NCI-H1694 treated with DMSO at 0.1 percent for 48 hours (cell line): ENCODE measurements around the gene NOCT.
"Not testable (repeated sequence)": the region's sequence is repeated elsewhere in the genome, so short reads cannot be mapped to it uniquely, and the experiment has no call there.

Experiments
- DNase-seq: peaks from one replicate; lab custom pipeline; 2025; lab: John Stamatoyannopoulos, UW

NOCT gene

GRCh38 chr4:139048026-139048425 lies 32.4 kb downstream of the NOCT start:
- DNase-seq: no peak

GRCh38 chr4:139050446-139050845 lies 34.9 kb downstream of the NOCT start:
- DNase-seq: no peak

- DNase-seq: no peak
These were observed 38.3 kb downstream of the NOCT start for GRCh38 chr4:139053909-139054308.

GRCh38 chr4:139054791-139055505 lies 39.4 kb downstream of the NOCT start:
- DNase-seq: no peak

- not testable (repeated sequence) for DNase-seq
These were observed 43.4 kb downstream of the NOCT start for GRCh38 chr4:139059026-139059425.

GRCh38 chr4:139060591-139060990 lies 45.0 kb downstream of the NOCT start:
- no peak for DNase-seq

- no peak for DNase-seq
These were observed 60.6 kb downstream of the NOCT start for GRCh38 chr4:139076016-139076744.

GRCh38 chr4:139077567-139078355 lies 62.2 kb downstream of the NOCT start:
- DNase-seq: no peak

GRCh38 chr4:139078926-139079325 lies 63.3 kb downstream of the NOCT start:
- DNase-seq: no peak

GRCh38 chr4:139082750-139083606 lies 67.4 kb downstream of the NOCT start:
- peak; percentile 93 for DNase-seq

- peak; percentile 61 for DNase-seq
These were observed 68.0 kb downstream of the NOCT start for GRCh38 chr4:139083607-139083955.

- peak; percentile 67 for DNase-seq
These were observed 68.6 kb downstream of the NOCT start for GRCh38 chr4:139083956-139084803.

GRCh38 chr4:139084804-139085093 lies 69.2 kb downstream of the NOCT start:
- DNase-seq: no peak

- DNase-seq: no peak
These were observed 69.6 kb downstream of the NOCT start for GRCh38 chr4:139085141-139085540.

- no peak for DNase-seq
These were observed 76.7 kb downstream of the NOCT start for GRCh38 chr4:139092271-139092670.
